GM13976 (cell line): ENCODE results near the gene PTGES2.

ENCODE experiments used
- DNase-seq: peaks from one replicate; pipeline ENCODE4 v3.0.0; 2012; ENCODE audit warnings: low spot score
- in situ Hi-C: fragments of 300-500 bp; cut with MboI; formaldehyde crosslinking; loops from one replicate; pipeline ENCODE4 v1.12.0; 2022; ENCODE audit warnings: low sequenced_read_pairs, mixed read lengths, inconsistent platforms; ENCODE audit not compliant: unreplicated experiment
- TF ChIP-seq, protein P1 (sequence below): IDR thresholded peaks from 2 replicates; pipeline ENCODE4 v1.5.1; 2012; ENCODE audit warnings: borderline replicate concordance, mild to moderate bottlenecking; ENCODE audit not compliant: insufficient read depth; ENCODE audit errors: extremely low read depth, missing control alignments, control extremely low read depth

PTGES2 gene

DNA sequence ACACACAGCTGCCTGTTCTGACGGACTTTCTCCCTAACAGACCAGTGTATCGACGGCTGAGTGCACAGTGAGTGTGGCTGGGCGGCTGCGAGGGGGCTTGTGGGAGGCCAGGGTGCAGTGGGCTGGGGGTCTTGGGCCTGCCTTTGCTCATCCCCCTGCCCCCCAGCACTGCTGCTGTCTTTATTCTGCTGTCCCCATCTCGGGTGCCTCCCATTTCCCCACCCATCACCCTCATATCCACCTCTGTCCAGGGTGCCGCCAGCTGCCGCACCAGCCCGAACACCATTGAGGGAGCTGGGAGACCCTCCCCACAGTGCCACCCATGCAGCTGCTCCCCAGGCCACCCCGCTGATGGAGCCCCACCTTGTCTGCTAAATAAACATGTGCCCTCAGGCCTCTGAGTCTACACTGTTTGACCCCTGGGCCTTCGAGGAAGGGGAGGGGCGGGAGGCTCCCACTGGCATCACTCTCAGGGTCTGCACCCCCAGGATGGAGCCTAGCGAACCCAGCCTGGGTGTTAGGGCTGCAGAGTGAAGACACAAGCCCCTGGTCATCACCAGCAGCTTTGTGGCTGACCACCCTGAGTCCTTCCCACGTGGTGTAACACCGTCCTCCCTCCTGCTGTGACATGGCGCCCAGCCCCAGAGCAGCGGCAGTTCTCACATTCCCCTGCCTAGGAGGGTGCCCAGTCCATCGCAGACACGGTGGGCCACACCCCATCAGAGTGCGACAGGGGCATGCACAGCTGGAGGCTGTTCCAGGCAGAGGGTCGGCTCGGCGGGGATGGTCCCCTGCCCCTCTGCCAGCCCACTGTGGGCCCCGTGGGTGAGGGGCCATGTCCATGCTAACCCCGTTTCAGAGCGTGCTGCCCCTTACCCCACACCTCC lies 25.8 kb upstream of the PTGES2 start:
- no peak for DNase-seq
- in situ Hi-C loops, result no loop called here
- TF ChIP-seq, protein P1, sequence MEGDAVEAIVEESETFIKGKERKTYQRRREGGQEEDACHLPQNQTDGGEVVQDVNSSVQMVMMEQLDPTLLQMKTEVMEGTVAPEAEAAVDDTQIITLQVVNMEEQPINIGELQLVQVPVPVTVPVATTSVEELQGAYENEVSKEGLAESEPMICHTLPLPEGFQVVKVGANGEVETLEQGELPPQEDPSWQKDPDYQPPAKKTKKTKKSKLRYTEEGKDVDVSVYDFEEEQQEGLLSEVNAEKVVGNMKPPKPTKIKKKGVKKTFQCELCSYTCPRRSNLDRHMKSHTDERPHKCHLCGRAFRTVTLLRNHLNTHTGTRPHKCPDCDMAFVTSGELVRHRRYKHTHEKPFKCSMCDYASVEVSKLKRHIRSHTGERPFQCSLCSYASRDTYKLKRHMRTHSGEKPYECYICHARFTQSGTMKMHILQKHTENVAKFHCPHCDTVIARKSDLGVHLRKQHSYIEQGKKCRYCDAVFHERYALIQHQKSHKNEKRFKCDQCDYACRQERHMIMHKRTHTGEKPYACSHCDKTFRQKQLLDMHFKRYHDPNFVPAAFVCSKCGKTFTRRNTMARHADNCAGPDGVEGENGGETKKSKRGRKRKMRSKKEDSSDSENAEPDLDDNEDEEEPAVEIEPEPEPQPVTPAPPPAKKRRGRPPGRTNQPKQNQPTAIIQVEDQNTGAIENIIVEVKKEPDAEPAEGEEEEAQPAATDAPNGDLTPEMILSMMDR, result no peak

DNA sequence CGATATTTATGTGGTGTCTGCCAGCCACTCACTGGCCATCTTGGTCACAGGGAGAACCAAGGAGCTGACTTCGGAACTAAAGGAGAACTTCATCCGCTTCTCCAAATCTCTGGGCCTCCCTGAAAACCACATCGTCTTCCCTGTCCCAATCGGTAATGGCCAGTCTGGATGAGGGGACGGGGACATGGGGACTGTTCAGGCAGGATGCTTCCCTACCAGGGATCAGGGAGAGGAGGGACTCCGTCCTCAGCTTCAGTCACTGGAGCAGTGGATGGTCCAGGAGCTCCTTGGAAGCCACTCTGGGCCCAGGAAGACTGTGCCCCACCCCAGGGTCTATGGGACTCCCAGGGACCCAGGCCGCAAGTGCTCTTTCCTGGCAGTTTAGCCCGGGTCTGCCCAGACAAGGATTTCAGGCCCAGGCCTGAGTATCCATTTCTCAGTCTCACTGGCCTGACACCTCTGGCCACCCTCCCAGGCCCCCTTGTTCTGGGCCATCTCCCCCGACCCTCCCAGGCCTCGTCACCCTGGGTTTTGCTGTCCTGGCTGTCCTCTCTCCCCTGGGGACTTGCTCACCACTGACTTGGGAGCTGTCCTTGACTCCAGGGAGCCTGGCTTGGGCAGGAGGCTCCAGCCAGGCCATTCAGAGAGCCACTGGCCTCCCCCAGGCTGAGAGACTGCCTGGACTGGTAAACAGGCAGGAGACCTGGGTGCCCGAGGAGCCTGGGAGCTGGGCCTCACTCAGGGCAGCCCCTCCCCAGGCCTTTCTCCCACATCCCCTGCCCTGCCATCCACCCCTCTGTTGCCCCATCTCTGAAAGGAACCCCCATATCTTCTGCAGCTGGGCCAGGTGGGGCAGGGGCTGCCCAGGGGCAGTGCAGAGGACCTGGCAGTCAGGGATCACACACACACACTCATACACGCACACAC lies 24.9 kb upstream of the PTGES2 start:
- DNase-seq, result no peak

DNA sequence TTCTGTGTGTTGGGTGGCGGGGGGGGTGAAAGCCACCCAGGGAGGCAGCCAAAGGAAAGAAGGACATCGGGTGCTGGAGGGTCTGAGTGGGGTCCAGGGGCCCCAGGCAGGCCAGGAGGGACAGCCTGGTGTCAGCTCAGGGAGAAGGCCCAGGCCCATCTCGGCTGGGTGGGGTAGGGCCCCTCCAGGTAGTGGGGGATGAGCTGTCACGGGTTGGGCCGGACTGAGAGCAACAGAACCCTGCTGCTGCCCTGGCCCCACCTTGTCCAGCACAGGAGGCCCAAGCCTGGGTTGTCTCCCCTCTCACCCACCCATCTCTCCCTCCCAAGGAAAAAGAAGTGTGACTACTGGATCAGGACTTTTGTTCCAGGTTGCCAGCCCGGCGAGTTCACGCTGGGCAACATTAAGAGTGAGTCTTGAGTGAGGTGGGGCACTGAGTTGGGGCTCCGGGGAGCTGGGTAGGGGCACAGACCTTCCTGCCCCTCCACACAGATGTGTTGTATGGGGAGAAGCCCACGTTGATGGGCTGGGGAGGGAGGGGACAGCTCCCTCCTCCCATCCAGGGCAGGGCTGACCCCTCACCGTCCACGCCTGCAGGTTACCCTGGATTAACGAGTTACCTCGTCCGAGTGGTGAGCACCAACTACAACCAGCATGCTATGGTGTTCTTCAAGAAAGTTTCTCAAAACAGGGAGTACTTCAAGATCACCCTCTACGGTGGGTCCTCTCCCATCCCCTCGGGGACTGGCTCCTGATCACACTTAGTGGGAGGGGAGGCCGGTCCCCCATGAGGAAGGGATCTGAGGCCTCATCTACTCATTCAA lies 24.0 kb upstream of the PTGES2 start:
- in situ Hi-C loops, result no loop called here
- no peak for DNase-seq
- TF ChIP-seq, protein P1, result no peak

More for the DNA sequence above, 24.9 kb upstream of the PTGES2 start:
- TF ChIP-seq, protein P1, result no peak
- in situ Hi-C loops, result no loop called here

- no peak for DNase-seq
- in situ Hi-C loops, result no loop called here
- TF ChIP-seq, protein P1, result no peak
Observed at GRCh38 chr9:128150594-128151308, 23.2 kb upstream of the PTGES2 start.

DNA sequence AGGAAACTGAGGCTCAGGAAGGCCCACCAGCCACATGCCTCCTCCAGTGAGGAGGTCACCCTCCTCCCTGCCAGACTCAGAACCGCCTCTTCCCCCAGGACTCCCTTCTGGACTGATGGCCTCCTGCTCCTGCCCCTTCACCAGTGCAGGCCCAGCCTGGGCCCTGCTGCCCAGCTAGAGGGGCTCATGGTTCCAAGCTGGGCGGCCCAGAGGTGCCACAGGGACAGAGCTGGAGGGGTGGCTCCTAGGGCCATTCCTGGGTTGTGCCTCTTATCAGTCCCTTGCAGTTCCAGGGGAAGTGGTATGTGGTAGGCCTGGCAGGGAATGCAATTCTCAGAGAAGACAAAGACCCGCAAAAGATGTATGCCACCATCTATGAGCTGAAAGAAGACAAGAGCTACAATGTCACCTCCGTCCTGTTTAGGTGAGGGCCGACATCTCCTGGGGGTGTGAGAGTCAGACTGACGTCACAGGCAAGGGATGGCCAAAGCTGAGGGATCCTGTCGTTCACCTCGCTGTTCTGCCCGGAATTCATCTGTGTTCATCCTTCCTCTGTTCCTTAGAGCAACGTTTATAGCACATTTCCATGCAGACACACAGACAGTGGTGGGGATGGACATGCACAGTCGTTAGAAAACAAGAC lies 22.5 kb upstream of the PTGES2 start:
- TF ChIP-seq, protein P1, result no peak
- DNase-seq, result no peak
- in situ Hi-C loops, result no loop called here
